Activated T-cell treated with anti-CD3 and anti-CD28 coated beads for 4 hours (primary cell): ENCODE results near the gene UCN3.
"Not testable (repeated sequence)": the region's sequence is repeated elsewhere in the genome, so short reads cannot be mapped to it uniquely, and the experiment has no call there.

ENCODE experiments used
- DNase-seq: peaks from one replicate; pipeline ENCODE4 v3.0.0-alpha.2; 2020

The UCN3 gene

DNA sequence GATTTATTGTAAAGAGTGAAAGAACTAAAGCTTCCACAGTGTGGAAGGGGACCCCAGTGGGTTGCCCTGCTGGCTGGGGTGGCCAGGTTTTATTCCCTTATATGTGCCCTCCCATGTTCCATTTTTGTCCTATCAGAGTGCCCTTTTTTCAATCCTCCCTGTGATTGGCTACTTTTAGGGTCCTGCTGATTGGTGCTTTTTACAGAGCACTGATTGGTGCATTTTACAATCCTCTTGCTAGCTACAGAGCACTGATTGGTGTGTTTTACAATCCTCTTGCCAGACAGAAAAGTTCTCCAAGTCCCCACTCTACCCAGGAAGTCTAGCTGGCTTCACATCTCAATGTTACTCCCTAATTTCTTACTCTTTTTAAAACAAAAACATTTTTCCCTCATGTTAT, 46.0 kb downstream of the UCN3 start:
- DNase-seq: not testable (repeated sequence)

DNA sequence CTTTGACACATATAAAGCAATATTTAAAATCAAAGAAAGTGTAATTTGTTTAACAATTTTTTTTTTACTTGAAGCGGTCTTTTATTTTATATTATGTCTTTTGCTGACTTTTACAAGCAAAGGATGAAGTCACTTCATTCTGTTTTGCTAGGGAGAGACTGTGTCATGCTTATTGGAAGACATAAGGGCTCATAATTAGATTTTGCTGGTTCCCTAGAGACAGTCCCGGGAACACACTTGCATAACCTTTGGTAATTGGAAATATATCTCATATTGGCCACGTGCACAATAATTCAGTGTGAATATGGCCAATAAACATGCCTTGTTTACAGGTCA, 47.1 kb downstream of the UCN3 start:
- no peak for DNase-seq

DNA sequence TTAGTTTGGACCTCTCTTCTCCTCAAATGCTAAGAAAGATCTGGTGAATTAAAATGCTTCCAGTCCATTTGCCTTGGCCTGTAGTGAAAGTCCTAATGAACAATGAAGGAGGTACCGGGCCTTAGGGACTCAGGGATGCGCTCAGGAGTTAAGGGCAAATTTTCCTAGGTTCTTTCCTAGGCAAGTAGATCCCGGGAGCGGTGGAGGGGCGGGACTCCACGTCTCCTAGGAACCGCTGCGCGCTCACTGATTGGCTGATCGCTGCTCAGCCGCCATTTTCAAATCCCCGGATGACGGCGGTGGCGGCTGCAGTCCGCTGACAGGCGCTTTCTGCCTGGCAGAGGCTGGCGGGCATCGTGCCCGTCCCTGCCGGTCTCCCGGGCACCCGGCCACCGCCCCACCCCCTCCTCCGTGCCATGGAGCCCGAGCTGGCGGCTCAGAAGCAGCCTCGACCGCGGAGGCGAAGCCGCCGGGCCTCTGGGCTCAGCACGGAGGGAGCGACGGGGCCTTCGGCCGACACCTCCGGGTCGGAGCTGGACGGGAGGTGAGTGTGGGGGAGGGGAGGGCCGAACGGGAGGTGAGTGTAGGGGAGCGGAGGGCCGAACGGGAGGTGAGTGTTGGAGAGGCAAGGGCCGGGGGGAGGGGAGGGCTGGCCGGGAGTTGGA, 47.6 kb downstream of the UCN3 start, which contains the start of gene NET1:
Gene NET1, plus strand, starts transcription at position 281 of the 665 bp plus-strand sequence. Its CDS starts 136 bp downstream, at position 417.
- peak; percentile 42 for DNase-seq

DNA sequence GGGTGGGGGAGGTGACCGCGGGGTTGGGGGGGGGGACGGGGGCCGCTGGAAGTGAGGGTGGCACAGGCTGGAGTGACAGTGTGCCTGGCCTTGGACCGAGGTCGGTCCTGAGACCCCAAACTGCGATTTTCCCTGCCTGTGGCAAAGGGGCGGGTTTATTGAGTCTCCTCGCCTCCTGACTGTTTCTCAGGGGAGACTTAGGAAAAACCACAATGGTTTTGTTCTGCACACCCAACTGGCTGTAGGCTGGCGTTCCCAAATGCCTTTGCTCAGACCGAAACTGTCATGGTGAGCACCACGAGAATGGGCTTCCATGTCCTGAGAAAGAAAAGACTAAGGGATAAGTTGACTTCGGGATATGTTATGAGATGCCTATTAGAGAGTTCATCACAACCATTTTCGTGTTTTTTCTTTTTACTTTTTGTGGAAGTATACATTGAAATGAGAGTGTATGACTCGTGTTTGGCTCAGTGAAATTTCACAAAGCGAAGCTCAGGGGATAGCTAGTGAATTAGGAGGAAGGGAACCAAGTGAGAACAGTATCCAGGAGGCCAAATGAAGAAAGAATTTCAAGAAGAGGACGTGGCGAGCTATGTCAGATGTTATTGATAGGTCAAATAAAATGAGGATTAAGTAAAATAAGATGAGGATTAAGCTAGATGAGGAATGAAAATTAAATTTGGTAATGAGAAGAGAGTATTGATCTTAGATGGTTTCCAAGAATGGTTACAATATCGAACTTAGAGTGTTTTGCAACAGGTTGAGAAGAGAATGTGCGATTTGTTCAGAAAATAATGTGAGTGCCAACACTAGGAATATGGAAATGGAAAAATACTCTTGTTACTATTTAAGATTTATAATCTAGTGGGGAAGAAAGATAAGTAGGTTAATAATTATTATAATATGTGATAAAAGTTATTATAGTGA, 48.5 kb downstream of the UCN3 start:
- no peak for DNase-seq

DNA sequence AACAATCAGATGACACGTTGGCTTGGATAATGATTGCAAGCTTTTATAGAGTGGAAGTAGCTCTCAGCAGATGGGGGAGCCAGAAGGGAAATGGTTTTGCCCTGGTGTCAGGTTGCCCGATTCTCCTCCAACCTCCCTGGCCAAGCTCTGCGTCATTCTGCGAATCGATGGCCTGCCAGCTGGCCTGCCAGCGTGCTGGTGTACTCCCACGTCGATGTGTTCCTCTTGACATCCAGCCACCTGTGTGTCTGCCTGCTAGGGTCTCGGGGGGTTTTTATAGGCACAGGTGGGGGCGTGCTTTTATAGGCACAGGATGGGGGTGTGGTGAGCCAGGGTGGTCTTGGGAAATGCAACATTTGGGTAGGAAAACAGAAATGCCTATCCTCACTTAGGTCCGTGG, 52.2 kb downstream of the UCN3 start:
- DNase-seq: no peak

DNA sequence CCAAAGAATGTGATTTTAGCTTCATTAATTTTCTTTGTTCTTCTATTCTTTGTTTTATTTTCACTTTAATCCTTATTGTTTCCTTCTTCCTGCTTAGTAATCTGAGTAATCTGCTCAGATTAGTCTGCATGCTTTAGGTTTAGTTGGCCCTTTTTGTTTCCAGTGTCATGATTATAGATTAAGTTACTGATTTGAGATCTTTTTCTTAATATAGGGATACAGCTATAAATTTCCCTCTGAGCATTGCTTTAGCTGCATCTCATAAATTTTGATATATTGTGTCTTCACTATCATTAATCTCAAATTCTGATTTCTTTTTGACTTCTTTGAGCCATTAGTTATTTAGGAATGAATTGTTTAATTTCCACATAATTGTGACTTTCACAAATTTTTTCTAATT, 53.8 kb downstream of the UCN3 start:
- DNase-seq: no peak

DNA sequence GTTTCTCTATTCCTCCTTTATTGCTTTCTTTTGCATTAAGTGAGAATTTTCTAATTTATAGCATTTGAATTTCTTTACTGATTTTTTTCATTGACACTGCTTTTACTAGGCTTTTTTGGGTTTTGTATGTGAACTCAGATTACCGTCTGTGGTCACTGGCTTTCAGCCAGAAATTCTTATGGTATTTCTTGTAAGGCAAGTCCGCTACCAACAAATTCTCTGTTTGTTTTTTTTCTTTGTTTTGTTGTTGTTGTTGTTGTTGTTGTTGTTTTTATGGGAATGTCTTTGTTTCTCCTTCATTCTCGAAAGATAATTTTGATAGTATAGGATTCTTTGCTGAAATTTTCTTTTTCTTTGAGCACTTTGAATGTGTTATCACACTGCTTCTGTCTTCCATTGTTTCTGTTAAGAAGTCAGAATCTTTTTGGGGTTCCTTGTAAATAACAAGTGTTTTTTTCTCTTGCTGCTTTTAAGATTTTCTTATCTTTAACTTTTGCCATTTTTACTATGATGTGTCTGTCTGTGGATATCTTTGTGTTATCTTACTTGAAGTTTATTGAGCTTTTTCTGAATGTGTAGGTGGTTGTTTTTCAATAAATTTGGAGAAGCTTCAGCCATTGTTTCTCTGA, 54.8 kb downstream of the UCN3 start:
- no peak for DNase-seq

DNA sequence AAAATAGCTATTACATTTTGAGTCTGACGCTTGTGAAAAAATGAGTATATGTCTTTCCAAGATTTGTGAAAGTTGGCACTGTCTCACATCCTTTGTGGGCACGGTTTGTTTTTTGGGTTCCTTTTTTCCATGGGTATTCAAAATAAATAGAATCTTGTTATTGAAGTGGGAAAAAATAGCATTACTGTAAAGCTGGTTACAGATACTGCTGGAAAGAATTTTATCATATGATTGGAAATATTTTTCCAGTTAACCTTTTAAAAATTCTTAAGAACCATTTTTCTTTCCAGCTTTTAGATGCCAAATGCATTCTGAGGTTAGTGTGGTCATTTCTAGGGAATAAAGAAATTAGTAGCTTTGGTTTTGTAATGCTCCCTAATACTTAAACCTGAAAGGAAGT, 59.0 kb downstream of the UCN3 start:
- DNase-seq: no peak
